ENCODE results near the gene NOS2.

Gene NOS2

DNA sequence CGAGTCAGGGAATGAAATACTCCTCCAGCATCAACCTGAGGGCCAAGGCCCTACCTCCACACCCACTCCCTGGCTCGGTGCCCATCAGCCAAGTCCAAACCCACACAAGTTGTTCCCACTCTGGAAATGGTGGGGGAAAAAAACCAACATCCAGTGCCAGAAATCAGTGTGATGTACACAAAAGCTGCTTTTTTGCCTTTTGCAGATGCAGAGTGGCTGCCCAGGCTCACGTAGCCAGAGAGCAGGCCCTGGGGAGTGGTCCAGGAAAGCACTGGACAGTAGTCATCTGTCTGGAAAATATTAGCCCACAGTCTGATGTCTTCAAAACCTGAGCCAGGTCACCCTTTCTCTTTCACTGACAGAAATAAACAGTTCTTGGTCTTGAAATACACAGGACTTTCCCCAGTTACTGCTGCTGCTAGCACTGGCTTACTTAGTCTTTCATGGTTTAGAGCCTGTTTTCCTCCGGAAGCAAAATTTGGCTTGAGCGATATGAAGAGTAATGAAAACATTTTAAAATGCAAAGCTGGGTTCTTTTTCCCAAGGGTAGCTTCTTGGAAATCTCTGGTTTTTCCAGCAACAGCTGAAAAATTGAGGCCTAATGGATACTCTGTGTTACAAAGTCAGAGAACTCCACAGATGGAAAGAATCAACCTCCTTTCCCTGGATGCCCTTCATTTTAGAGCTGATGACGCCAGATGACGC is 18.2 kb upstream of the NOS2 start:
- DNase-seq: no peak

- no peak for DNase-seq
Measured at GRCh38 chr17:27817731-27818130, 17.4 kb upstream of the NOS2 start.

GRCh38 chr17:27816946-27817345 is 16.6 kb upstream of the NOS2 start:
- DNase-seq: no peak

- DNase-seq: no peak
Measured at GRCh38 chr17:27811961-27812360, 11.6 kb upstream of the NOS2 start.

- no peak for DNase-seq
Measured at GRCh38 chr17:27810902-27811557, 10.7 kb upstream of the NOS2 start.

DNA sequence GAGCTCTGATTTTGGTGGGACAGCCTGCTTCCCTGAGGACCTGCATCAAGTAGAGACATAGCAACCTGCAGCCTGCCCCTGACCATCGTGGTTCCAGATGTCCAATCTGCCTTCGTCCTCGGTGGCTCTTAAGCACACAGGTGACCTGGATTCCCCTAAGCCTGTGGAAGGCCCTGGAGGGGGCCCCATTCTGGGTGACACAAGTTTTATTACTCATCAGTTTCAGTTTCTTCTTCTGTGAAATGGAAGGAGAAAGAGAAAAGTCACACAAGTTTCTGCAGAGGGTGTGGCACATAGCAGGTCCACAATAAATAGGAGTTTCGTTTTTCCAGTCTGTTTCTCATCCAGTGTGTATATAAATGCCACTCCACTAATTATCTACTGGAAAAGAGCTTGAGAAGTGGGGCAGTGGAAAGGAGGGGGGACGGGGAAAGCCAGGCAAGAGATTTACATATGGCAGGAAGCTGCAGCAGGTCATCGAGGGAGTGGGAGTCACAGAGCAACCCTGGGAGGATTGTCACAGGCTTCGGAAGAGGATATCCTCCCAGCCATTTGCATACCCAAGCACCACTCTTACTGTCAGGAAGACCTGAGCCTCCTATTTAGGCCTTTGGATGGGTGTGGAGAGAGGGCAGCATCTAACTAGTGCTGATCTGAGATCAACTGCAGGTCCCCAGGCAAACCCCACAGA is 10.0 kb upstream of the NOS2 start:
- peak; percentile 50 for DNase-seq

DNA sequence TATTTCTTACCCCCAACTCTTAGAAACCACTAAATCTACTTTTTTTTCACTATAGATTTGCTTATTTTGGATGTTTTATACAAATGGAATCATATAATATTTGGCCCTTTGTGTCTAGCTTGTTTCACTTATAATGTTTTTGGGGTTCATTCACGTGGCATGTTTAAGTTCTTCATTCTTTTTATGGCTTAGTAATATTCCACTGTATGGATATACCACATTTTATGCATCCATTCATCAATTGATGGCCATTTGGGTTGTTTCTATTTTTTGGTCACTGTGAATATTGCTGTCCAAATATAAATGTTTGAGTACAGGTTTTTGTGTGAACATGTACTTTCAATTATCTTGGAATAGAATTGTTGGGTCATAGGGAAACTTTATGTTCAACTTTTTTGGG is 9.2 kb upstream of the NOS2 start:
- no peak for DNase-seq

GRCh38 chr17:27808628-27809027 is 8.3 kb upstream of the NOS2 start:
- DNase-seq: peak; percentile 16

DNA sequence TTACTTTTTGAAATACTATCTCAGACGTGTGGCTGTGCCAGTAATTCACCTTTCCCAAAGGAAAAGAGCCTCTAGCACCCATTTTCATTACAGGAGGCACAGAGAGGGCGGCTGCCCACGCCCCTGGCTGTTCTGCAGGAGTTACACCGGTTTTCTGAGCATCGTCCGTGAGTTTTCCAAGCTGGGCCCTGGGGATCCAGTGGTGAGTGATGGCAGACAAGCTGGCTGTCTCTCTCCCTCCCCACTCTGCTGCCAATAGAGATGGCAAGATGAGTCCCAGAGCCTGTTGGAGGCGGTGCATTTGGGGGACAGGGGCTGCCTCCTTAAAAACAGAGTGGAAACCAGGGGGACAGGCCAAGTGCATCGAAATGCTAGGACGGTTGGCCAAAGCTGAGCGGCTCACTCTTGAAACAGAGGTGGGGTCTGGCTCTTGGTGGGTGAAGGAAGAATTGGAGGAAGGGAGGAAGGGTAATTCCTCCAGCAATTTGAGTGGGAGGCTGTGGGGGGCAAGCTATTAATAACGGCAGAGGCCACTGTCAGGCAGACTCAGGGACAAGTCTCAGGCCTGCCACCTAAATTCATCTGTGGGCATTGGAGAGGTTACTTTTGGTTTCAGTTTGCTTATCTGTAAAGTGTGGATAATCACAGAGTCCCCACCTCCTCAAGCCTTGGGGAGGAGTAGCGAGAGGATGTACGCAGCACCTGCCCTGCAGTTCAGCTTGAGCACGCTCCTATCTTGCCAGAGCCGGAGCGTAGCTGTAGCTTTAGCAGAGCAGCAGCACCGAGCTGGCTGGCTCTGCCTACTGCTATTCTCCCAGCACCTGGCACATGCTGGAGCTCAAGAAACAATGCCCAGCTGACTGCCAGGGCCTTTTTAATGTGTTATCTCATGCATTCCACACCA is 7.5 kb upstream of the NOS2 start:
- DNase-seq: peak; percentile 58

DNA sequence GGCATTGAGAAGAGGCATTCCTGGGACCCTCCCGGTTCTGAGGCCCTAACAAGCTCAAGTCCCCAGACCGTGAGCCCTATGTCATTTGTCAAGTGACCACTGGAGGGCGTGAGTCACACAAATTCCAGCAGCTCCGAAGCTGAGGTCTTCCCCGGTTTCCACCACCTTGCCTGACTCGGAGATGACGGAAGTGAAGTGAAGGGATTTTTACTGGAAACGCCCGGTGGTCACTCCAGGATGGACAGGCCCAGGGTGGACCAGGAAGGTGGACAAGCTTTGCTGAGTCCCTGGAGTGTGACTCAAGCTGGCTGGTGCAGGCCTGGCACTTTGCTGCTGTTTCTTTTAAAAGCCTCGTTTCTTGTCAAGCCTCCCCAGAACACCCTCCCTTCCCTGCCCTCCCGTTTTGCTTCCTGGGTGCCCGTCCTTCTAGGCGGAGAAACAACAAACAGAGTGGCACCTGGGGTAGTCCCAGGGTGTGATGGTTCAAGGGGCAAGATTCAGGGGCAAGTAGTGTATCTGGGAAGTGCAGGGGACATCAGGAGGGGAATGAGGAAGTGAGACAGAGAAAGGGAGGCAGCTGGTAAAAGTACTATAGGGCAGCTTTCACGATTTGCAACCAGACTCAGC is 5.3 kb upstream of the NOS2 start:
- DNase-seq: peak; percentile 82

DNA sequence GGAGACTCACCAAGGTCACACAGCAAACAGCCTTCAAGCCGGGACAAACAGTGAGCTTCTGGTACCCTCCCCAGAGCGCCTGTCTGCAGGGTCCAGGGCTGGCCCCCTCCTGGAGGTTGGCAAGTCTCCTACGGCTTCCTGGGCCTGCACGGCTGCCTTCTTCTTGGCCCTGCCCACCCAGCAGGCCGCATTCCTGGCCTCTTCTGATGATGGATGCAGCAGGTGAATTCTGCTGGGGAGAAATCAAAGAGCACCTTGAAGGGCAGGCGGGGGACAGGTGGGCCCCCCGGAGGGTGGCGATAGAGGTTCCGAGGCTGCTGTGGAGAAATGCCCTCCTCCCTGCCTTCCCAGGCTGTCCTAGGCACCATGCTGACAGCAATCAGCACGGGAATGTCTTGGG is 3.8 kb upstream of the NOS2 start:
- DNase-seq: no peak

GRCh38 chr17:27802962-27803680 is 2.8 kb upstream of the NOS2 start:
- no peak for DNase-seq

DNA sequence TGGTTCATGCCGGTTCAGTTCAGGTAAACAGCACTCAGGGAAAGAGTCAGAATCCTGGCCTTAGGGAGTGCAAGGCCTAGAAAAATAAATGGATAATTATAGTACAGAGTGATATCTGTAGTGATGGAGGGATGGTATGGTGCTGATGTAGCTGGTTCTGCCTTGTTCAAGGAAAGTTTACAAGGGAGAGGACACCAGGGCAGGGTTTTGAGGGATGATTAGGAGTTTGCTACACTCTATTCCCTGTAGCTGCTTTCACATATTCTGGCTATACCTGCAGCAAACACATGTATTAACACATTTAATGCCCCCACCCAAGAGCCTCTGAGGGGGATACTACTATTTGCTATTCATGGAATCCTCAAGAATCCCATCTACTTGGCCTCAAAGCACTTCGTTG is 1.7 kb upstream of the NOS2 start:
- DNase-seq: no peak

GRCh38 chr17:27798376-27798775 is 2.0 kb downstream of the NOS2 start:
- DNase-seq: no peak

- DNase-seq: no peak
Measured at GRCh38 chr17:27797390-27798091, 2.8 kb downstream of the NOS2 start.

GRCh38 chr17:27793906-27794569 is 6.3 kb downstream of the NOS2 start:
- no peak for DNase-seq

- no peak for DNase-seq
Measured at GRCh38 chr17:27793168-27793905, 7.0 kb downstream of the NOS2 start.

- no peak for DNase-seq
Measured at GRCh38 chr17:27792095-27792494, 8.2 kb downstream of the NOS2 start.

DNA sequence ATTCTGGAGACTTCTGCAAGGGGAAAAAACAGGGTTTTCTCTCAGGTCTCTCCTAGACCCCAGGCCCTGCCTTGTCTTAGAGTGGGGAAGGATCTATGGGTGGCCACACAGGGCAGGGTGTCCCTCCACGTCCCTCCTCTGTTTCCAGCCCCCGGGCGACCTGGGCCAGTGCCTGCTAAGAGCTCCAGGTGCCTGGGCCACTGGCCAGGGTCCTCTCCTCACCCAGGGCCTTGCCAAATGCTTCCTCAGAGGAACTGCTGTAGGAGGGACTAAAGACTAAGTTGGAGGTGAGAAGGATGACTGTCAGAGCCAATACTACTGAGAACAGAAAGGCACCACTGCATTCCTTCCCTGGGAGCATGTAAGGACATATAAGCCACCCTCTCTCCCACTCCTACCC is 11.4 kb downstream of the NOS2 start:
- no peak for DNase-seq

All from activated naive CD4-positive, alpha-beta T cell treated with Interleukin-2 at 50 U/mL for 16 hours (primary cell).